HFF-Myc (cell line): ENCODE data around the gene CDR2L.

Source experiments
- DNase-seq: peaks from one replicate; pipeline ENCODE4 v3.0.0-alpha.2; 2011; ENCODE audit warnings: low read depth; ENCODE audit errors: extremely low read depth
- H3K4me3 ChIP-seq: replicated peaks from 2 replicates; pipeline ENCODE4 v1.5.1; 2011; ENCODE audit warnings: low read depth, mild to moderate bottlenecking, control low read depth, low read length
- CTCF ChIP-seq: IDR thresholded peaks from 2 replicates; pipeline ENCODE4 v1.5.1; 2012; ENCODE audit warnings: mild to moderate bottlenecking, low read depth, low read length, control low read depth; ENCODE audit errors: missing control alignments

CDR2L gene

GRCh38 chr17:75051941-75052340 lies 64.5 kb downstream of the CDR2L start:
- no peak for DNase-seq
- H3K4me3 ChIP-seq: no peak overlapping the region
- no peak for TF ChIP-seq CTCF
